IPS-11a (cell line): Measurements from ENCODE around the gene KCNQ1.

ENCODE experiments used
- H3K4me3 ChIP-seq: one replicate; pipeline ENCODE4 v1.5.1; 2013; ENCODE audit warnings: low read depth, low read length, control low read depth

The KCNQ1 gene

DNA sequence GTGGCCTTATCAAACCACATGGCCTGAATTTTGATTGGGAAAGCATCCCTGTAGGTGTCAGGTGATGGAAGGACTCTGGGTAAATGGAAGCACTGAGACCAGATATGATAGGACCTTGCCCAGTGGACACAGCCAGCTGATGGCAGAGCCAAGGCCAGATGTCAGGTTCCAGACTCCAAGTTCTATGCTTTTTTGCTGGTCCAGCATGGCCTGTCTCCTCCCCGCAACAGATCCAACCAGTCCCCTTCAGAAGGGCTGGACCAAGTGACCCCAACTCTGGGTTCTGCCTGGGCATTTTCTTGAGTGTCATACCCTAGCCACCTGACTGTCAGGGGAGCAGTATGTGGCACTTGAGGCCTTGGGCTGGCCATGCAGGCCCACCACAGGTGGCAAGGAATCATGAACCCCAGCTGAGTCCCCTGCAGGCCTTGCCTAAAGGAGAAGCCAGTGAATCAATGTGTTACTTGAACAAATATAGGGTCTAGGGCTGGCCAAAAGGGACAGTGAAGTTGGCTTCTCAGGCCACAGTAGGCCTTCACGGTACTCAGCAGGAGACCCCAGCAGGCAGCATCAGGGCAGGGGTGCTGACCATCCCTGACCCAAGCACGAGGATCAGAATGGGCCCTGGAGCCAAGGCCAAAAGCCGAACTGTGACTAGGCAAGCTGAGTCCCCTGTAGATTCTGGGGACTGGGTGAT is 227.9 kb downstream of the KCNQ1 start:
- H3K4me3 ChIP-seq: no peak overlapping the region

DNA sequence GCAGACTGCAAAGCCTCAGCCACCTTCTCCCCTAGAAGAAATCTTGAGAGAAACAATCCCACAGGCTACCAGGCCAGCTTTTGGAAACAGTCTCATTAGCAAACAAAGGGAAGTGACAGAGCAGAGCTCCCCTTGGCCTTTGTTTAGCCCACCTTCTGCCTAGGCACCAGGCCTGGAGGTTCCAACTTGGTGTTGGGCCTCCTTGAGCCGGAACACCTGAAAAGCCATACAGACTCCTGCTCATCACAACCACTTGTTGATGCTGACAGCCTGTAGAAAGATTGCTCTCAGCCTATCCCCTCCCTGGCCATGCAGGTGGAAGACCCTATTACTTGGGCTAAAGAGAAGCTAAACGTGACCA is 228.4 kb downstream of the KCNQ1 start:
- no peak overlapping the region for H3K4me3 ChIP-seq

GRCh38 chr11:2673871-2674471 is 229.2 kb downstream of the KCNQ1 start:
- H3K4me3 ChIP-seq: no peak overlapping the region

DNA sequence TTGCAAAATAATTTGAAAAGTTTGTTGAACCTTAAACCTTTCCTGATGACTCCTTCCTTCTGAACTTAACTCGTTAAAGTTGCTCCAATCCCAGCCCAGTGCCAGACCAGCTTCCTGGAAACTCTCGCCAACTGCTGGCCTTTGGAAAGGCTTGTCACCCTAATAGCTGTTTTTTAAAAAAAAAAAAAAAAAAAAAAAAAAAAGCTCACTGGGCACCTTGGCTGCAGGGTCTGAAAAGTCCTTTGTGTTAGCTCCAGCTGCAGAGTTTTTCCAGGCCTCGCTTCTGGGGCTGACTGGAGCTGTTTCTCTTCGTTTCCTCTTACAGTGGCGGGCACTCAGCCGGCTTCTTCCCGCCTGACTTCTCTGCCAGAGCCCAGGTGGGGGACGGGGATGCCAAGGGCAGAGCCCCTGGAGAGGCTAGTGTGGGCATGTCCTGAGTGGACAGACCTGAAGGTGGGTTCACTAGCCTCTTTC is 229.9 kb downstream of the KCNQ1 start:
- H3K4me3 ChIP-seq: no peak overlapping the region

DNA sequence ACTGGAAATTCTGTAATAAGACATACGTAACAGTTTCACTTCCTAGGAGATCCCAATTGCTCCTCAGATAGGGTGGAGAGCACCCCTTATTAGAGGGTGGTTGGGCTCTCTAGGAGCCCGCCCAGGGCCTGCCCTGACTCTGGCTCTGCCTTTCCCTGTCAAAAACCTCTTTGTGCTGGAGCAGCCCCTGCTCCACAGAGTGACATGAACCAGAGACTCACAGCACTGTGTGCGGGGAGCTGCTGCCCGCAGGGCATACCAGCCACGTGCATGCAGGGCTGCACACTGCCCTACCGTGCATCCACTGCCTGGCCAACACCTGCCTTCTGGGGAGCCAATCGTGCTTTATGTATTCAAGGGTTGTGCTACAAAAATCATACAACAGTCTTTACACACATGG is 230.7 kb downstream of the KCNQ1 start:
- no peak overlapping the region for H3K4me3 ChIP-seq

DNA sequence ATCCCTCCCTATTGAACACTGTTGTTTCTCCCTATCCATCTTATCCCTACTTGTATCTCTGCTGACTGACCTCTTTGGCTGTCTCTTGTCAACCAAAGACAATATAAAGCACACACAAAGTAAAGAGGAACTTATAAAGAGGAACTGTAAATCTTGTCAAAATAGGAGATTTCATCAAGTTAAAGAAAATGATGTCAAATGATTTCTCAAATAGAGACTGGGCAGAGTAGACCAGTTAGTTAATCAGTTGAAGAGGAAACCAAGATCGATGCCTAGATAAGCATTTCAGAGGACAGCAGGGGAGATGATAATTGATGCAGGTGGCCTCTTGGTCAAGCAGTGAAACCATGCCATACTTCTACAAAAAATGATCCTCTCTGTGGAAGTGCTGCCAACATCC is 232.3 kb downstream of the KCNQ1 start:
- no peak overlapping the region for H3K4me3 ChIP-seq

GRCh38 chr11:2678396-2678795 is 233.6 kb downstream of the KCNQ1 start:
- no peak overlapping the region for H3K4me3 ChIP-seq

DNA sequence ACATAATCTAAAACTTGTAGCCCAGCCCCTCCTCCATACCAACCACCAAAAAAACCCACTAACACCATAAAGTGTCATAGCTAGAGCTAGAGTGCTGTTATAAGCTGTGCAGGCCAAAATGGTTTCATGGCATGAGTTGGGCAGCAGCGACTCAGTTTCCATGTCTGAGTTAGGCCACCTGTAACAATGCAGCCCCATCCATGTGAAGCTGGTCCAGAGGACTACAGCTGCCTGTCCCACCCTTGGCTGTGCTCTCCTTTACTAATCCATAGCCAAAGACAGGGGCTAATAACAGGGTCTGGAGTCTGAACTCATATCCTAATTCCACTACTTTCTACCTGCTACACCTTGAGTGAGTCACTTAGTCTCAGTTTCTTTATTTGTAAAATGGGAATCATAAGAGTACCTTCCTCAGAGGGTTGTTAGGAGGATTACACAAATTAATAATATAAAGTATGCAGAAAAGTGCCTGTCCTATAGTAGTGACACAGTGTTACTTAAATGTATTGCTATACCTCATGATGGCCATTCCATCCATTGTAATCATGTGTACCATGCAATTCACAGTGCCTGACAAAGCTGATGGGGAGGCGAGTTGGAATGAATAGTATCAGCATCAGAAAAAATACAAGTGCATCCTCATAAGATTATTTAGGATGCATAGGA is 234.3 kb downstream of the KCNQ1 start:
- no peak overlapping the region for H3K4me3 ChIP-seq

DNA sequence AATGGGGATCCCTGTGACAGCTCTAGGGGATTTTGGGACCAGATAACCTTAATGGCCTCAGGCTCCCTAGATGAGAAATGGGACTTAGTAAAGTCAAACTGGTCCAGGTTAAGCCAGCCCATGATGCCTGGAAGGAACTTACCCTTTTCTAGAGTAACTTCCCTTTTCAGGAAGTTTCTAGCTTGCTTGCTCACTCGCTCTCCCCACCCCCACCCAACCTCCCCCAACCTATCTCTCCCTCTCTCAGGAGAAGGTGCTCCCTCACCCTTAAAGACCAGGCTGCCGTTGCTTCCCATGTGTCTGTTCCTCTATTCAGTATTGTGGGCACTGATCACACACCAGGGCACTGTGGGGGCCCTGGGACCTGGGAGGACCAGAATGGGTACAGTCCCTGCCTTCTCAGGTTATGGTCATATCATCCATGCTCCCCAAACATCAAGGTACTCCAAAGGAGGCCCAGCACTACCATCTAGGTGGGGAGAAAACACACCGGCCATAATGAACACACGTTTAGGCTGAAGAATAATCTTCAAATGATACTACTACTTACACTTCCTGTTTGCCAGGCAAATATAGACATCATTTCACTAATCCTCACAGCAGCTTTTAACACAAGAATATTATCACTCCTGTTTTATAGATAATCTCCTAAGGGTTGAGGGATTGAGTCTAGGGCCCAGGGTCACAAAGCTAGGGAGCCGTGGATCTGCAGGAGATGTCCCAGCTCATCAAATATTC is 236.8 kb downstream of the KCNQ1 start:
- H3K4me3 ChIP-seq: no peak overlapping the region

- no peak overlapping the region for H3K4me3 ChIP-seq
Measured at GRCh38 chr11:2683806-2684205, 239.0 kb downstream of the KCNQ1 start.

DNA sequence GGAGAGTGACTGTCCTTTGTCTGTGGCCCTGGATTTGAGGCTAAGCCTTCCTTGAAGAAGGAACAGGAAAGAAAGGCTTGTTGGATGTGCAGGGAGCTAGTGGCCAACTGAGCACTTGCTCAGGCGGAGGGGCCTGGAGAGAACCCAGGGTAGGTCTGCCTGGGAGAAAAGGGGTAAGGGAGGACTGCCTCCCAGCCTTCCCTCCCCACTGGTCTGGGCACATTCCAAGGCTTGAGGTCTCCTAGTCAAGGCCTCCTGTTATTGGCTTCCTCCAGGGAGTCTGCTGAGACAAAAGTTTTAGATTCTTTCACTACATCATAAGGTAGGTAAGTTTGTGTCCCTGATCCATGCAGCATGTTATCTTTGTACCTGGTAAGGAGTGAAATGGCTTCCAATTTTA is 239.8 kb downstream of the KCNQ1 start:
- no peak overlapping the region for H3K4me3 ChIP-seq

GRCh38 chr11:2685051-2685450 is 240.2 kb downstream of the KCNQ1 start:
- no peak overlapping the region for H3K4me3 ChIP-seq

GRCh38 chr11:2685566-2686359 is 241.0 kb downstream of the KCNQ1 start:
- H3K4me3 ChIP-seq: no peak overlapping the region

- H3K4me3 ChIP-seq: no peak overlapping the region
Measured at GRCh38 chr11:2686360-2687222, 241.8 kb downstream of the KCNQ1 start.

GRCh38 chr11:2687223-2687530 is 242.4 kb downstream of the KCNQ1 start:
- H3K4me3 ChIP-seq: no peak overlapping the region

DNA sequence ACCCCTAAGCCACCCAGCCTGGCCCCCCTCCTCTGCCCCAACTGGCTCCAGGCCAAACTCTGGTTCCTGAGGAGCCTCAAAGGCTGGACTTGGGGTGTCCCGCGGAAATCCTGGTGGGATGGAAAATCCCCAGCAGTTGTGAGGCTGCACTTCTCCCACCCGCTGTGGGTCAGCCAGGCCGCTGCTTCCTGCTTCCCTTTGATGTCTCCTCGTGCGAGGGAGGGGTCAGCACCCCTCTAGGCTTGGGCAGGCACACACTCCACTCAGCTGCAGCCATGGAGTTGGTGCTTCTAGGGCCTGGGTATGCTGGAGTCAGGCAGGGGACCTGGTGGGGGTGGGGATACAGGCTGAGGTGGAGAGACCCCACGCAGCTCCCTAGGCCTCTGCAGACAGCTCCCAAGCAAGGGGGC is 243.0 kb downstream of the KCNQ1 start:
- no peak overlapping the region for H3K4me3 ChIP-seq

GRCh38 chr11:2688381-2689231 is 243.8 kb downstream of the KCNQ1 start:
- no peak overlapping the region for H3K4me3 ChIP-seq

- H3K4me3 ChIP-seq: no peak overlapping the region
Measured at GRCh38 chr11:2689651-2690575, 245.1 kb downstream of the KCNQ1 start.
